Motor neuron (in vitro differentiated cells): Measurements from ENCODE around the gene ARIH1. TPM values are rescaled to one million over a fixed set of nuclear protein-coding genes. Genes with fewer than 3 reads are reported as not detected.

Source experiments
- ATAC-seq, 8 experiments: fragments of 200-7000 bp; cut with Tn5 transposase; replicated peaks in 6 of 8; 2 replicates each; pipeline ENCODE4 v1.8.0; 2021; ENCODE audit warnings: mild to moderate bottlenecking in 8 of 8, moderate library complexity in 8 of 8
- H3K27ac ChIP-seq, 2 donors: fragments of 250-450 bp; sonication (Bioruptor Pico); 2 replicates each; pipeline ENCODE4 v1.9.0; 2021; ENCODE audit warnings: antibody characterized with exemption in 2 of 2, mild to moderate bottlenecking in 2 of 2, moderate library complexity in 1 of 2
- H3K4me1 ChIP-seq, 2 donors: fragments of 250-450 bp; sonication (Bioruptor Pico); replicated peaks in 1 of 2; 2 replicates each; pipeline ENCODE4 v1.6.1; 2021; ENCODE audit warnings: antibody characterized with exemption in 2 of 2, mild to moderate bottlenecking in 2 of 2, moderate library complexity in 1 of 2
- H3K4me3 ChIP-seq, 5 donors: fragments of 250-450 bp; sonication (Bioruptor Pico); 2 replicates each; pipeline ENCODE4 v1.9.0; 2021; ENCODE audit warnings: antibody characterized with exemption in 5 of 5, mild to moderate bottlenecking in 5 of 5, moderate library complexity in 4 of 5
- WGBS, 10 experiments: fragments of 450-650 bp; shearing (Covaris generic); methylation state at CpG; one replicate each; pipeline ENCODE4 v1.0.0; 2022; 5-methylcytosine and 5-hydroxymethylcytosine counted together
- in situ Hi-C, 9 experiments: fragments of 400-800 bp; cut with MboI; loops; one replicate each; pipeline ENCODE4 v1.15.0; 2021; ENCODE audit warnings: low sequenced_read_pairs in 9 of 9, low pct_unique_long_range_greater_than_20kb in 2 of 9; ENCODE audit not compliant: unreplicated experiment in 9 of 9
- total RNA-seq, 8 experiments: library from RNA; unstranded; fragments of 300-600 nt; gene quantifications; 2 replicates each; pipeline versions ENCODE4 v1.2.3 to v1.2.4, GENCODE V29; 2022

The ARIH1 gene
- total RNA-seq, 8 experiments from 2014 or later, result 26.3 to 60.7 (median 40.4) TPM

DNA sequence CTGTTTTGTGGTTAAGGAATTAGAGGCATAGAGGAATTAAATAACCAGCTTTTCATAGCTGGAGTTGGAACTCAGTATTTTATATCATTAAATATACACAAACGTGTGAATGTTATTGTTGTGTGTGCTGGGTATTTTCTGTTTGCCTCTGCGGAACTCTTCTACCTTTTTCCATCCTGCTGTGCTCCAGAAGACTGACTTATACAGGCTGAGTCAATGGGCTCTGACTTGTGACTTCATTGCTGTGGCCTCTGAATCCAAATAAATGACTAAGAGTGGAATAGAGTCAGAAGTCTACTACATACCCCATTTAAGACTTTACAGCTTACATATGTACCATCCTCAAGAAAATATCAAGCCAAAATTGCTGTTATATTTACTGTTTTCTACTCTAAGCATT is 17.6 kb downstream of the ARIH1 start:
- Histone ChIP-seq H3K27ac (no peak overlapping the region), H3K4me3 (no peak overlapping the region), H3K4me1 (peaks cover 2 to 6% of the 10 kb centered on the region in 2 donors)
- in situ Hi-C loops, result no loop called here
- peak in 2 of 8 experiments; percentile 55 to 67 for ATAC-seq
- whole genome bisulfite sequencing, 10 experiments, result 4 to 100% (median 33%) methylated on average over 1 to 2 of the region's 2 CpGs; no CpG with 5 or more reads in 3 of the 10 experiments

DNA sequence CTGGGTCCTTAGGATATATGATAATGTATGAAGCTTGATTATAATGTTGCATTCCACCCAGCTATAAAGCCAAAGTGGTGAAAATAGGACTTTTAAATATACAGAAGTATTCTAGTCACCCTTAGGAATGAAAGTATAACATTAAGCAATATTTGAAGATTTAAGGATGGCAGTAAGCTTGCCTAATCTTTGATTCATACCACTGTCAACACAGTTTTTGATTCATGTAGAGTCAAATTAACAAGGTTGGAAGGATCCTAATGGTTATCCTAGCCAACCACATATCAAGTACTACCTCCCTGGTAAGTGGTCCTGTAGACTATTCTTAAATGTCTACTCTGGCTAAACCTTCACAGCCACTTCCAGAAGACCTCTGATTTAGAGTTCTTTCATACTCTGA is 18.6 kb downstream of the ARIH1 start:
- Histone ChIP-seq H3K4me1 (peaks cover 2 to 6% of the 10 kb centered on the region in 2 donors), H3K27ac (no peak overlapping the region), H3K4me3 (no peak overlapping the region)
- in situ Hi-C loops, result no loop called here
- ATAC-seq, result no peak

DNA sequence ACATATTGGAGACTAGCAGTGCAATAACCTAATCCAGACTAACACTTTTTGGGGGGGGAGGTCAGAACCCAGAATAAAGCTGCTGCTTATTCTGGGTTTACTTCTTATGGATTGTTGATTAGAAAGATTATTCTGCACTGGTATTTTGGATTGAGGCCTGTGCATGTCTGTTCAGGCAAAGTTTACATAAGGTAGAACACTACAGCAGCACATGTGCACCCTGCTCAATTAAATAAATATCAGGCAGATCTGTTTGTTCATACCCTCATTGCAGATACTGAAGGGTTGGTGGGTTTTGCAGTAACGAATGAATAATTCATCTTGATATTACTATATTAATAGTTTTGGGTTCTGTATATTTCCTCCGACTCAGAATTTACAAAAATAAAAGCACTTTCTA is 19.1 kb downstream of the ARIH1 start:
- no peak for ATAC-seq
- WGBS, 10 experiments, result 76 to 100% (median 100%) methylated on average over 1 to 2 of the region's 2 CpGs; no CpG with 5 or more reads in 1 of the 10 experiments
- in situ Hi-C loops, result no loop called here

GRCh38 chr15:72495007-72495406 is 20.9 kb downstream of the ARIH1 start:
- ATAC-seq, result no peak
- no peak overlapping the region for H3K4me3 ChIP-seq
- WGBS, 10 experiments, result 75 to 100% (median 99%) methylated on average over 1 to 3 of the region's 3 CpGs; no CpG with 5 or more reads in 2 of the 10 experiments
- no peak overlapping the region for H3K27ac ChIP-seq
- H3K4me1 ChIP-seq, result peaks cover 2 to 6% of the 10 kb centered on the region in 2 donors
- in situ Hi-C loops, result no loop called here

More for the DNA sequence above, 19.1 kb downstream of the ARIH1 start:
- Histone ChIP-seq H3K4me3 (no peak overlapping the region), H3K27ac (no peak overlapping the region), H3K4me1 (peaks cover 2 to 6% of the 10 kb centered on the region in 2 donors)

GRCh38 chr15:72496783-72497182 is 22.7 kb downstream of the ARIH1 start:
- Histone ChIP-seq H3K4me1 (peaks cover 2 to 6% of the 10 kb centered on the region in 2 donors), H3K4me3 (no peak overlapping the region), H3K27ac (no peak overlapping the region)
- 8 to 100% (median 90%) methylated on average over 1 to 2 of the region's 2 CpGs; no CpG with 5 or more reads in 1 of the 10 experiments for WGBS, 10 experiments
- ATAC-seq, result no peak
- in situ Hi-C loops, result no loop called here

DNA sequence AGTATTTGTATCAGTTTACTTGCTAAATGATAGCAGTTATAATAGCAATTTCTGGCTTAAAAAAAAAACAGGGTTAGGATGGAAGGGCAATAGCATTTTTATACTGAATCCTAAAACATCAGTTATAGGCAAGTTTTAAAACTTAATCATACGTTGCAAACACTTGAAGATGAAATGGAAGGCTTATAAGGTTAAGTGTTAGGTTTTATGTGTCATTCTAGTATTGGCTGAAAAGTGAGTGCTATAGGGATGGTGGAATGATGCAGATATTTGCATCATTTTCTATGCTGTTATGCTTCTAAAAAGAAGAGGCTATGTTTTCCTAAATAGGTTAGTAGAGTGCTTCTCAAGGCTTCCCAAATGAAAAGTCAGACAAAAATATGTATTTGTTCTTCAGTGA is 23.3 kb downstream of the ARIH1 start:
- in situ Hi-C loops, result no loop called here
- Histone ChIP-seq H3K4me3 (no peak overlapping the region), H3K4me1 (peaks cover 2 to 6% of the 10 kb centered on the region in 2 donors), H3K27ac (no peak overlapping the region)
- 36 to 100% (median 95%) methylated on average over 1 of the region's 1 CpG; no CpG with 5 or more reads in 2 of the 10 experiments for WGBS, 10 experiments
- ATAC-seq, result no peak

- no peaks in the 10 kb centered on the region for H3K4me1 ChIP-seq
- in situ Hi-C loops, result no loop called here
- H3K4me3 ChIP-seq, result no peak overlapping the region
- 66 to 100% (median 90%) methylated on average over 1 to 5 of the region's 5 CpGs; no CpG with 5 or more reads in 1 of the 10 experiments for whole genome bisulfite sequencing, 10 experiments
- no peak overlapping the region for H3K27ac ChIP-seq
- peak in 2 of 8 experiments; percentile 12 to 36 for ATAC-seq
Observed at GRCh38 chr15:72502220-72502809, 28.2 kb downstream of the ARIH1 start.

DNA sequence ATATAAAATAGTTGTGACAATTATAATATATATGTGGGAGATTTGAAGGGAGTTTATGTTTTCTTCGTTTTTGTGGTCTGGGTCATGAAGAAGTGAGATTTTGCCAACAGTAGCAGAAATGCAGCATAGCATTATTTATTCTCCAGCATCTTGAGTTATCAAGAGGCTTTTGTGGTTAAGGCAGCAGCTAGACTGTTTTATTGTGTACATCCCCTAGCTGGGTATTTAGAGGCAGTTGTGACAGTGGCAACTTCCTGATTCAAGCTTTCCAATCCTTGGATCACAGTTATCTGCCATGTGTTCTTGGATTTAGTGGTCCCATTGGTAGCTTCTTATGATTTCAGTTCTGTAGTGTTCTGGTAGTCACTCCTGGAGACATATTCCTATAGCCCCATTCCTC is 29.0 kb downstream of the ARIH1 start:
- in situ Hi-C loops, result no loop called here

DNA sequence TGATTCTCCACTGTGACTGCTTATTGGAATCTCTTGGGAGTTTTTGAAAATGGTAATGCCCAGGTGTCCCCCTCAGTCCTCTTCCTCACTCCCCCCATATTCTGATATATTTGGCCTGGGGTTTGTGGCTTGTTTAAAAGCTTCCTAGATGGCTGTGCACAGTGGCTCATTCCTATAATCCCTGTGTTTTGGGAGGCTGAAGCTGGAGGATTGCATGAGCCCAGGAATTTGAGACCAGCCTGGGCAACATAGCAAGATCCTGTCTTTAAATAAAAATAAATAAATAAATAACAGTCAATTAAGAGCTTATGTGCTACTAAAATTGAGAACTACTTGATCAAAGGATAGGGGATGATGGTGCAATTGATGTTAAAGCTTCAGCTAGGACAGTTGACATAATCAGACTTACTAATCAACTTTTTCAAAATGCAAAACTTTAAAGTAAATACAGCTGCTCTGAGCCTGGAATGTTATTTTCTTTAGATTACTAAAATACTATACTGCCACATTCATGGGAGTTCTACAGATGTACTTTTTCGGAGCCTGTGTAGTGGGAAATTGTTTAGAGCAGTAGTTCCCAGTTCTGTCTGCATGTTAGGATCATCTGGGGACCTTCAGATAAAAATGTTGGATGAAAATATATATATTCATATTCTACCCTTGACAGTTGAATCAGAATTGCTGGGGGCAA is 33.4 kb downstream of the ARIH1 start:
- in situ Hi-C loops, result no loop called here
- Histone ChIP-seq H3K27ac (no peak overlapping the region), H3K4me1 (no peaks in the 10 kb centered on the region), H3K4me3 (no peak overlapping the region)
- peak in 1 of 8 experiments; percentile 67 for ATAC-seq
- 83 to 100% (median 88%) methylated on average over 1 of the region's 1 CpG; no CpG with 5 or more reads in 5 of the 10 experiments for WGBS, 10 experiments

More for the DNA sequence above, 29.0 kb downstream of the ARIH1 start:
- no peak overlapping the region for H3K4me3 ChIP-seq
- ATAC-seq, result no peak
- H3K4me1 ChIP-seq, result no peaks in the 10 kb centered on the region
- no peak overlapping the region for H3K27ac ChIP-seq
- WGBS, 10 experiments, result 20 to 100% (median 92%) methylated on average over 1 of the region's 1 CpG; no CpG with 5 or more reads in 4 of the 10 experiments

DNA sequence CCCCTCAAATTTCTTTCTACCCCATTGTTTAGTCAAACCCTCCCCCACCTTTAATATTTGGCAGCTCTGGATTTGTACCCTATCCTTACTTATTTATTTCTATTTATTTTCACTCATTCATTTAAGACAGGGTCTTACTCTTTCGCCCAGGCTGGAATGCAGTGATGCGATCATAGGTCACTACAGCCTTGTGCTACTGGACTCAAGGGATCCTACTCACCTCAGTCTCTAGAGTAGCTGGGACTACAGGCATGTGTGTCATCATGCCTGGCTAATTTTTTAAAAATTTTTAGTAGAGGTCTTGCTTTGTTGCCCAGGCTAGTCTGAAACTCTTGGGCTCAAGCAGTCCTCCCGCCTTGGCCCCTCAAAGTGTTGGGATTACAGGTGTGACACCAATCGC is 35.4 kb downstream of the ARIH1 start:
- H3K27ac ChIP-seq, result no peak overlapping the region
- H3K4me1 ChIP-seq, result no peaks in the 10 kb centered on the region
- WGBS, 10 experiments, result 80 to 100% (median 100%) methylated on average over 1 to 4 of the region's 4 CpGs; no CpG with 5 or more reads in 3 of the 10 experiments
- ATAC-seq, result no peak
- no peak overlapping the region for H3K4me3 ChIP-seq
- in situ Hi-C loops, result no loop called here

- 23 to 100% (median 91%) methylated on average over 1 to 4 of the region's 4 CpGs; no CpG with 5 or more reads in 1 of the 10 experiments for WGBS, 10 experiments
- Histone ChIP-seq H3K27ac (no peak overlapping the region), H3K4me3 (no peak overlapping the region), H3K4me1 (no peaks in the 10 kb centered on the region)
- no peak for ATAC-seq
- in situ Hi-C loops, result no loop called here
Observed at GRCh38 chr15:72511536-72511935, 37.4 kb downstream of the ARIH1 start.

DNA sequence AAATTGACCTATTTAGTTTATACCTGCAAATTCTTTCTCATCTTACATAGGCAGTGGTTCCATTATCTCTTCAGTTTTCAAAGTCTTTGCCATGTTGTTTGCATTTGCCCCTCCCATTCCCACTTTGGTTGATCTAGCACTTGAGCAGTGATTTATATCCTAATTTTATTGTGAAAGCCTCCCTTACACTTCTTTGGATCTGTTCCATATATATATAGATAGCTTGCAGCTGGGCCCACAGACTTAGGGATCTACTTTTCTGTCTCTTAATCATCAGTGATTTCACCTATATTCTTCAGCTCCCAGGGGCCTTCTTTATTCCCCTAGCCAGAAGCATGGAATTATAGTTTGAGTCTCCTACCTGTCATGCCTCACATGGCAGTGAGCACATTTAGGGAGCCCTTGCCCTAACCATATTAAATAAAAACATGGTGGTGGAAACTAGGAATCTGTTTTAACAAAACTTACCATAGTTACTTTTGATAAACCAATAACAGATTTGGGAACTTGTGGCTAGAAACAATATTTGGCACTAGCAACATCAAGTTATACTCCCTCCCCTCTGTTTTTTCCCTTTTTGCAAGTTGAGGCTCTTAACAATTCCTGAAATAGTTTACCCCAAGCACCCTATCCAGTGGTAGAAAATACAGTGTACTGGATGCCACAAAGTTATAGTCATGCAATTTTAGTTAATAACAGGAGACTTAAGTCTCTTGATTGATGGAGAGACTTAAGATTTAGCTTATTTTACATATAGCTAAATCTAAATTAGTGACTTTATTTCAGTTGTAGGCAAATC is 41.7 kb downstream of the ARIH1 start:
- no peaks in the 10 kb centered on the region for H3K4me1 ChIP-seq
- in situ Hi-C loops, result no loop called here
- ATAC-seq, result no peak
- no peak overlapping the region for H3K27ac ChIP-seq
- no peak overlapping the region for H3K4me3 ChIP-seq

- WGBS, 10 experiments, result 89 to 100% (median 100%) methylated on average over 1 to 2 of the region's 2 CpGs; no CpG with 5 or more reads in 2 of the 10 experiments
- in situ Hi-C loops, result no loop called here
- no peaks in the 10 kb centered on the region for H3K4me1 ChIP-seq
- H3K27ac ChIP-seq, result no peak overlapping the region
- H3K4me3 ChIP-seq, result no peak overlapping the region
- ATAC-seq, result no peak
Observed at GRCh38 chr15:72516777-72517176, 42.6 kb downstream of the ARIH1 start.
